HS-27A (cell line): ENCODE results near the gene SPATC1L.
"Not testable (repeated sequence)": the region's sequence is repeated elsewhere in the genome, so short reads cannot be mapped to it uniquely, and the experiment has no call there.

Experiments
- DNase-seq: peaks from one replicate; pipeline ENCODE4 v3.0.0-alpha.2; 2012; ENCODE audit warnings: low read depth, missing footprints

The SPATC1L gene

DNA sequence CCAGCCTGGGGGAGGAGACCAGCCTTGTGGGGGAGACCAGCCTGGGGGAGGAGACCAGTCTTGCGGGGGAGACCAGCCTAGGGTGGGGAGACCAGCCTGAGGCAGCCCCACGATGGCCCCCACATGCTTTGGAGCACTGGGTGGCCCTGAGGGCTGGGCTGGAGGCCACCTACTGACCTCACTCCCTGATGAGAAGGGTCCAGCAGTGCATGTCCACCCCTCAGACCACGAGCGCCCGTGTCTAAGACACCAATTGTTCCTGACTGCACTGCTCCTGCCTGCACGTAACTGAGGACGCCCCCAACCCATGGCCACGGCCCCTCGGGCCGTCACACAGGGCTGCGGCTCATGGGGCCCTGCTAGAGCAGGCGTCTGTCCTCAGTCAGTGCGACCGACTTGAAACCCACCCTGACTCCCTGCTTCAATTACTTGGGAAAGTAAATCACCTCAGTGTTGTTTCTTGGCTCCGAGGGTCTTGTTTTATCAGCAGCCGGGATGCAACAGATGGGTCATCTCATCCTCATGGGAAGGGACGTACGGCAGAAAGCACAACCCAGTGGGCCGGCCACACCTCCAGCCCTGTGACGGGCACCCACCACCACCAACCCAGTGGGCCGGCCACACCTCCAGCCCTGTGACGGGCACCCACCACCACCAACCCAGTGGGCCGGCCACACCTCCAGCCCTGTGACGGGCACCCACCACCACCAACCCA, at the start of gene SPATC1L:
Gene SPATC1L (minus strand): TSS at position 550 of the 715 bp plus-strand sequence. CDS start 1,643 bp downstream, outside the sequence.
- DNase-seq = peak; percentile 35

DNA sequence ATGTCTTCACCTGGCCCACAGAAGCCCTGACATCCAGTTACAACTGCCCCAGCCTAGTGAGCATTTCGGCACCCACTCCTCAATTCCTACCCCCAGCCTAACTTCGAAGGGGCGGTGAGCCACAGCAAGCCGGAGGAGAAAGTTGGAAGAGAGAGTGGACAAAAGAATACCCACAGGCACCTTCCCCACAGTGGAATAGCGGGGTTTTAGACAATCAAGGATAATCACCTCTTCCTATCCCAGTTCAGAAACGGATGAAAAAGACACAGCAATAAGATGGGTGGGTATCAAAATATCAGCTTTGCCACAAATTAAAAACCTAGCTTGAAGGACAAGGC, 45.6 kb upstream of the SPATC1L start:
- no peak for DNase-seq

DNA sequence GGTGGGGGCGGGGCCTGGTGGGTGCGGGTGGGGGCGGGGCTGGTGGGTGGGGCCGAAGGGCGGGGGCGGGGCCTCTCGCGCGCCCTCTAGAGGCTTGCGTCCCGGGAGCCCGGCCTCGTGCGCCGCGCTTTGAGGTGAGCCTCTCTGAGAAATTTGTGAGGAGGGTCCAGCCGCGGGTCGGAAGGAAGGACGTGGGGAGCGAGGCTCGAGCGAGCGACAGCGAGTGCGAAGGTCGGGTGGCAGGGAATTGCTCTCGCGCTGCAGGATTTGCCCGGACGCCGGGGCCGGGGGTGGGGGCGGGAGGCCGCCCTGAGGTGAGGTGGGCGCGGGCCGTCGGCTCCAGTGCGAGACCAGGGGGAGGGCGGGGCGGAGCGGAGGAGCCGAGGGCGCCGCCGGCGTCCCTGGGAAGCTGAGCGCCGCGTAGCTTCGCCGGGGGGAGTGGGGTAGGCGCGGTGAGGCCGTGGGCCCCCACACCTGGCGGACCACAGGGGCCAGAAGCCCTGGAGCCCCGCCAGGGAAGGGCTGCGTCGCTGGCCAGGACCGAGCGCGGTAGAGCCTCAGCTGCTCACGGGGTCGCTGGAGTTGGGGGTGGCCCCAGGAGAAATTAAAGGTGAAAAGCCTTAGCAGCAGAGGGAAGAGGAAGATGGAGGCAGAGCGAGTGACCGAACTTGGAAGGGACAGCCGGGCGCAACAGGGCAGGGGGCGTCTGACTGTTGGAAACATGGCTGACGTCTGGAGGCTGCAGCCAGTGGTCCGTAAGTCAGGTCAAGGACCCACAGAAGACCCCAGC, 45.1 kb upstream of the SPATC1L start:
- DNase-seq = no peak

DNA sequence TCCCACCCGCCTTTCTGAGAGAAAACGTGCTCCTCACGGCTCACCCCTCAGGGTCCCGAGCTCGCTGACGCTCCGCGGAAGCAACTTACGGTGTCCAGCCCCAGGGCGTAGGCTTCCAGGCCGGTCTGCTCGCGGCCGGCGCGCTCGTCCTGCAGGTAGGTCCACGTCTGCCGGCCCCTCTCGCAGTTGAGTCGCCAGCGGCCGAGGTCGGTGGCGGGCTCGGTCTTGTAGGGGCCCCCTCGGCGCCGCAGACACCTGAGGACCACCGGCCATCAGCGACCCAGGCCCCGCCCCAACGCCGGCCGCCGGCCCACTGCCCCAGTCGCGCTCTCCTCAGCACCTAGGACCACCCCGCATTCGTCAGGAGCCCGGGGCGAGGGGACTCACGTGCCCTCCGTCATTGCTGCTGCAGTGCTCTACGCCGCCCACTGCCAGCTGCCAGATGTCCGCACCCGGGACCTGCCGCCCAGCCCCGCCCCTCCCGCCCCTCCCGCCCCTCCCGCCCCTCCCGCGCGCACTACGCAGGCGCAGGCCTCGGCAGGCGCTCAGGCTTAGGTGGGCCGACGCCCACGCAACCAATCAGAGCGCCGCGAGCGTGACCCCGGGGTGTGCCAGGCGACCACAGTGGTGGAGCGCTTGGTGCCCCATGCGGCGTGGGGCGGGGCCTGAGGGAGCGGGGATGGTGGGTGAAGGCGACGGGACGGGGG, 44.2 kb upstream of the SPATC1L start, which contains the start of gene LSS:
Gene LSS (minus strand): TSS at position 430 of the 707 bp plus-strand sequence. CDS start 29 bp downstream, at position 401.
- DNase-seq = peak; percentile 92

DNA sequence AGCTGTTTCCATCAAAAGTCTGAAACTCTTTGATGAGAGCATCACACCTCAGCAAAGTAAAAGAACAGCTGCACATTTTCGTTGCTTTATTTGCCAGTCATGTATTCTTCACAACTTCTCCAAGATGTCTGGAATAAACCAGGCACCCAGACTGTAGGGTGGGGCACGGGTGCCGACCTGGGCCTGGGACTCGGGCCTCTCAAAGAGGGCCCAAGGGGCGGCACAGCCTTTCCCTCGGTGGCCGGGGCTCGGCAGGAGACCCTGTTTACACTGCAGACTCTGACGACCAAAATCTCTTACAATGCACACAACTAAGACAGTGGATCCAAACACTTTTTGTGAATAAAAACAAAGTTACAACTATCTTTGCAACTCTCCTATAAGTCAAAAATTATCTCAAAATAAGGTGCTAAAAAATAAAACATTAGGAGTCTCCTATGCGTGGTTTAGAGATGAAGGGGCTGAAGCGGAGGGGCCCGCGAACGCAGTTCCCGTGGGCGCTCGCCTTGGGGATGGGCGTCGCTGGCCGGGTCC, 43.6 kb upstream of the SPATC1L start:
- no peak for DNase-seq

DNA sequence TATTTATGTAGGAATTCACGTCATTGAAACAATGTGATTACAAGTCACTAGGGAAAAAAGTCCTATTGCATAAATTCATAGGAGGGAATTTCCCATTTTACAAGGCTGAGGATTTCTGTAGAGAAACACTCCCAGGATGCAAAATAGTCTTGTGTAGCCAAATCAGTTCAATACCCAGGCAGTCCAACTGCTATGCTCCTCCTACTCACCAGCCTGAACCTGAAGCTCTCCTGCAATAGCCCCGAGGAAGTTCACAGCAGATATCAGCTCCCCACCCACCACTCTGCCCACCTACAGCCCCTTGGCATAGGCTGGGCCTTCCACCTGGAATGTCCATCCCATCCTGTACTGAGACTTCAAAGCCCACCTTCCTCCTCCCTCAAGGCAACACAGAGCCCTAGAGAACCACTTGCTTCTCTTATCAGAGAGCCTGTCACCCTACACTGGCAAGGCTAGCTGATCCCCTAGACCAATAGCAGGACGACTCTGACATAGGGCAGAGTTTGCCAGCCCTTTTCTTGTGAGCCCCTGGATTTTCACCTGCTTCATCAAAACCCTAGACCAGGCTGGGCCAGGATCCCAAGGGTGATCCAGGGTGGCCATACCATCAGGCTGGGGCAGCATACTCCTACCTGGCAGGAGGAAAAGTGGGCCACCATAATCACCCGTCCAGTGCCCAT, 42.8 kb upstream of the SPATC1L start:
- no peak for DNase-seq

DNA sequence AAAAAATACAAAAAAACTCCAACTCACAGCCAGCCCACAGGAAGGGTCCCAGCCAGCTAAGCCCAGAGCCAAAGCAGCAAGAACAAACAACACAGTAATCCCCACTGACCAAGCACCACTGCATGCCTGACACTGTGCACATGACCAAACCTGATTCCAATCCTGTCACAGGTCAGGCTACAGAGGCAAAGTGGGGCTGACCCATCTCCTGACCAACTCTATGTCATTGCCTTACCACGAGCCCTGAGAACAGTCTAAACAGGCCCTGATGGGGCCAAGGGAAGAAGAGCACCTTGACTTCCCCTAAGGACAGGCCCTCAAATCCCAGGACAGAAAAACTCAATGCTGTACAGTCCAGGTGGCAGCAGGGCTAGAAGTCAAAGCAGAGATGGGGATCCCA, 41.9 kb upstream of the SPATC1L start:
- no peak for DNase-seq

DNA sequence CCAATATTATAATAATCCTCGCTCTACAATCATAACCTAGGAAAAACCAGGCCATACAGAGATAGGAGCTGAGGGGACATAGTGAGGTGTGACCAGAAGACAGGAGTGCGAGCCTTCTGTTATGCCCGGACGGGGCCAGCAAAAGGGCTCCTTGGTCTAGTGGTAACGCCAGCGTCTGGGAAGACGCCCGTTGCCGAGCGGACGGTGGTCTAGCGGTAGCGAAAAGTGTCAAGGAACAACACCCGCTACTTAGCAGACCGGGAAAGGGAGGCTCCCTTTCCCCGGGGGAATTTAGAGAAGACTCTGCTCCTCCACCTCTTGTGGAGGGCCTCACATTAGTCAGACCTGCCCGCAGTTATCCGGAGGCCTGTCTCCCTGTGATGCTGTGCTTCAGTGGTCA, 39.4 kb upstream of the SPATC1L start:
- DNase-seq = not testable (repeated sequence)

DNA sequence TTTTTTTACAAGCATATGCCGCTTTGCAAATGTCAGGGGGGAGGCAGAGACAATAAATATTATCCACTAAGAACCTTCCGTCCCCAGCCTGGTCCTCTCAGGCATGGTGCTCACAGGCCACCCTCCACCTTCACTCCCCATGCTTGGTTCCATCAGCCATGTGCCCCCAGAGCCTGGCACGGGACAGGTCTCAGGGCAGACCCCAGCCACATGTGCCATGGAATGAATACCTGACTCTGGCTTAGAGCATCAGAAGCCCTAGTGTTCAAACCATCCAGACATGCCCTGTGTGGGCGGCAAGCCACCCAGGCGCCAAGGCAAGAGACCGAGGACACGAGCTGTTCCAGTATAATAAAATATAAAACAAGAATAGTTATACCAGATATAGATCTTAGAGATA, 39.0 kb upstream of the SPATC1L start:
- DNase-seq = no peak

DNA sequence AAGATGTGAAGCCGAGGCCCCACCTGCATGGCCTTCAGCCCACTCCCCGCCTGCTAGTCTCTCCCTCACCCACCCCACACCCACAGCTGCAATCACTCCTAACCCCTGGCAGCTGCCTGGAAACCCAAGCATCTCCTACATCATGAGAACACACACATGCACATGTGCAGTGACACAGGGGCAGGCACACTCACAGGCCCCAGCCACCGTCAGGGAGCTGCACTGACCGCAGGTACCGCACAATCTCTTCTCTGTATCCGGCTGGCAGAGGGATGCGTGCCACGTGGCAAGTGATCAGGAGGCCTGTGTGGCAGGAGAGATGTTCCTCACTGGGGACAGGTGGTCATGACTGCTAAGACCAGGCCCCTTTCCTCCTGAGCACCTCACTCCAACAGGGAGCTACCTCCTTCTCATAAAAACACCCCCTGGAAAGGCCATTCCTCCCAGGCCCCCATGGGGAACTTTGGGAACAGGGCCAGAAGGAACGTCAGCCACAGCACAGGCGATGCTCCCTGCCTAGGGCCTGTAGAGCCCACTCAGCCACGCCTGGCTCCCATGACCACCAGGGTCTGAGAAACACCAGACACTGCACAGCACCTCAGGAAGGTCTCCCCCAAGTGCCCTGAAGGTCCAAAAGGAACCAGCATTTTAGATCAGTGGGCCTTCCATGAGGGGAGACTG, 38.3 kb upstream of the SPATC1L start:
- DNase-seq = no peak

DNA sequence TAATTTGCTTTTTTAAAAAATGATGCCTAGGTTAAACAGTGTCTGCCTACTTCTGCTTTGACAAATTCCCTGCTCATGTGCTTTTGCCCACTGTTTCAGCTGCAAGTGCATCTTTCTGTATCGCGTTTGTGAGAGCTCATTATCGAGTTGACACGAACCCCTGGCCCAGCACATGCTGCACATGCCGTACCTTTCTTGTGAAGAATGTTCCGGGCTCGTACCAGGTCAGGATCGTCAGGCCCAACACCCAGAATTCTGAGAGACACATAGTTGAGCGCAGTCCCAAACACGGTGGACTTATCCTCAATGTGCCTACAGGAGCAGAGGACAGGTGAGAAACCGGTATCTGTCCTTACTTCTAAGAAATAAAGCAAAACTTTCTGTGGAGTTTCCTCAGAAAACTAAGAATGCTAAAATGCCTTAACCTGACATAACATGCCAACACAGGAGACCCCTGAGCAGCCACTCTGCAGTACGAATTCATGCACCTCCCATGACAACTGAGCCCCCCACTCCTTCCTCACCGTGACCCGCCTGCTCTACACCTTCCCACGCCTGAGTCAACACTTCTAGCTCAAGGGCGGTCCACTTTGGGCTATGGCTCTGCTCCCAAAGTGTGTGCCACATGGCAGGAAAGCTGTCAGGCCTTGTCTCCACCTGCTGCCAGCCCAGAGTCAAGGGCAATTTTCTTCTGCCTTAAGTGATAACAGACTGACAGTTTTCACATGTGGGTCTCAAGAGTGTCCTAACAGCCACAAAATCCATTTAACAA, 37.6 kb upstream of the SPATC1L start:
- DNase-seq = no peak

DNA sequence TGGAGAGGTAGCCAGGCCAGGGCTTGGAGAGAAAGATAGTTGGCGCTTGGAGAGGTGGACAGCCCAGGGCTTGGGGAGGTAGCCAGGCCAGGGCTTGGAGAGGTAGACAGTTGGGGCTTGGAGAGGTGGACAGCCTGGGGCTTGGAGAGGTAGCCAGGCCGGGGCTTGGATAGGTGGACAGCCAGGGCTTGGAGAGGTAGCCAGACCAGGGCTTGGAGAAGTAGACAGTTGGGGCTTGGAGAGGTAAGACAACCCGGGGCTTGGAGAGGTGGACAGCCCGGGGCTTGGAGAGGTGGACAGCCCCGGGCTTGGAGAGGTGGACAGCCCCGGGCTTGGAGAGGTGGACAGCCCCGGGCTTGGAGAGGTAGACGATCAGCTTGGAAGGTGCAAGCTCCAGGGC, 36.6 kb upstream of the SPATC1L start:
- DNase-seq = no peak

DNA sequence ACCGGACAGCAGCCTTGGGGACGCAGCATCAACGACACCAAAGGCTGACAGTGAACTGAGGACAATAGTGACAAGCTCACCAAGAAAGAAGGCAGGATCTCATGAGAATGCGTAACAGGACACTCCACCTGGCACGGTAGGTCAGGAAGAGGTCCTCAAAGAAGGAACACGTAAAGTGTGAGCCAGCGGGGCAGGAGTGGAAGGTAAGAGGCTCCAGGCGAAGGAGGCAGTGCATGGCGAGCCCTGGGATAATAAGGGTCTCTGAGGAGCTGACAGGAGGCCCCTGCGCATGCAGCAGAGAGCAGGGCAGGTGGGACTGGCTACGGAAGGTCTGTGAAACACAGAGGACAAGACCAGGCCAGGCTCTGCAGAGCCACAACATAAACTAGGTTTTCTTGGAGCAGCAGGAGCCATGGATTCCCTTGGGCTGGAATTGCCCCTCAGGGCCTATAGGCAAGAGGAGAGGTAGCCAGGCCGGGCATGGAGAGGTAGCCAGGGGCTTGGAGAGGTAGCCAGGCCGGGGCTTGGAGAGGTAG, 36.1 kb upstream of the SPATC1L start:
- DNase-seq = no peak

DNA sequence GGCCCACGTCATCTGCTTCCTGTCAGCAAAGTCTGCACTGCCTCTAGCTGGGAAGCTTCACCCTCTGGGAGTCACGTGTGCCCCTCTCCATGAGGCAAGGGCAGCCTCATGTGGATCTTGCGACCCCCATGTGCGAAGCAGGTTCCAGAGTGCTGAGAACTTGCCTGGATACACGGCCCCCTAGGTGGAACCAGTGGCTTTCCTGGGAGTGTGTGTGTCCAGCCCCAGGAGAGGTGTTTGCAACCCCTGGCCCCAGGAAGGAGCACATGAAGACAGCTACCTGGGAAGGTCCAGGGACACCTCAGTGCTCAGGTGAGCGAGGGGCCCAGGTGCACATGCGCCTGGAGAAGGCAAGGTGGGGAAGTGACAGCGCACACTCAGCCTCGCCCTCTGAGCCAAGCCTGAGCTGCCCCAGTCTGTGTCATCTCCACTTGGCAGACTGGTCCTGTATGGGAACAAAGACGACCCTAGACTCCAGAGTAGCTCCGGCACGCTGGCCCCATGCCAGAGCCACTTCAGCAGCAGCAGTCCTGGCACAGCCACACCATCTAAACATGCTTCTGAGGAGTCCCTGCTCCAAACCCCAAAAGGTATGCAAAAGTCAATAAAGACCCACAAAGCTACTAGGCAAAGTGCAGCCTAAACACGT, 35.5 kb upstream of the SPATC1L start:
- no peak for DNase-seq

DNA sequence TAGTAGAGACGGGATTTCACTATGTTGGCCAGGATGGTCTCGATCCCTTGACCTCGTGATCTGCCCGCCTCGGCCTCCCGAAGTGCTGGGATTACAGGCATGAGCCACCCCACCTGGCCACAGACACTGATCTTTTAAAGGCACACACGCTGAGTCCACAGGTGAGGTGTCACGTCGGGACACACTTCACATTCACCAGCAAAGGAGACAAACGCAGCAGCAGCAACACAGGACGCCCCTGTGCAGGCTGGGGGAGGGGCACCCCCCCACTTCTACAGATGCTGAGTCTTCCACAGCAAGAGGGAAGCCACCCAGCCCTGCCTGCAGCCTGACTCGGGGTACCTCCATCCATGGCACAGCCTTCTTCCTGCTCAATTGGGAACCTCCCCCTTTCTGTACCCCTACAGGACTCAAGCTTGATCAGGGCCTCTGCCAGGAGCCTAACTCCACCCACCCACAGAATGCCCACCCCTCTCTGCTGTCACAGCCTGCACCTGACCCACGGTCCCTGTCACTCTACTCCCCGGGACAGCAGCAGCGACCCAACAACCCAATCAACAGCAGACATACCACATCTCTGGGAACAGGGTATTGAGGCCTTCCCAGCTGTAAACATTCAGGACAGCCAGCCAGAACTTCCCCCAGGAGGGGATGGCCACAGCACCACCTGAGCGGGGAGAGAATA, 34.8 kb upstream of the SPATC1L start:
- DNase-seq = no peak

DNA sequence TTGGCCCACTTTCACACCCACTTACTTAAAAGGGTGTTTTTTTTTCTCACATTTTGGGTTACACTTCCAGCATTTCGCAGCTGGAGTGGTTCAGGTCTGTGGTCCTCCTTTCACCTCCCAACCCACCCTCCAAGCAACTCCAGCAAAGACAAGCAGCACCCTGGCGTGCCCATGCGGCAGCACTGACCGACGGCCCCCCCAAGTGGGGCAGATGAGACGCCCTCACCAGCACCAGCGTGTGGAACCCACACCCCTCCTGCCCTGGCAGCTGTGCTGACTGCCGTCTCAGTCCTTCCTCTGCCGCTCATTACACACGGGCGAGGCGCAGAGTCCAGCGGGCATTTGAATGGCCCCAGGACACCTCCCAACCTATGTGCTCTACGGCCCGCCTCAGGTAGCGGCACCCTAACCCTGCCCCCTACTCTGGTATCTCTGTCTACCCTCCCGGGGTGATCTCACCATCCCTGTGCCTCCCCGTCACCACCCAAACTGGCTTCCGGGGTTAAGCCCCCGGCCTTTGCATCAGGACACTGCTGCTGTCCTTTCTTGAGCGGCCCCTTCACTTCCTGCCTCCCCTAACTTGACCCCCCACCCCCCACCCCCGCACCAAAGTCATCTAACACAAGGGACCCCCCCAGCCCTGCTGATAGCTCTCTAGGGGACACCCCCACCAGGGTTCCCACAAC, 33.4 kb upstream of the SPATC1L start:
- no peak for DNase-seq

DNA sequence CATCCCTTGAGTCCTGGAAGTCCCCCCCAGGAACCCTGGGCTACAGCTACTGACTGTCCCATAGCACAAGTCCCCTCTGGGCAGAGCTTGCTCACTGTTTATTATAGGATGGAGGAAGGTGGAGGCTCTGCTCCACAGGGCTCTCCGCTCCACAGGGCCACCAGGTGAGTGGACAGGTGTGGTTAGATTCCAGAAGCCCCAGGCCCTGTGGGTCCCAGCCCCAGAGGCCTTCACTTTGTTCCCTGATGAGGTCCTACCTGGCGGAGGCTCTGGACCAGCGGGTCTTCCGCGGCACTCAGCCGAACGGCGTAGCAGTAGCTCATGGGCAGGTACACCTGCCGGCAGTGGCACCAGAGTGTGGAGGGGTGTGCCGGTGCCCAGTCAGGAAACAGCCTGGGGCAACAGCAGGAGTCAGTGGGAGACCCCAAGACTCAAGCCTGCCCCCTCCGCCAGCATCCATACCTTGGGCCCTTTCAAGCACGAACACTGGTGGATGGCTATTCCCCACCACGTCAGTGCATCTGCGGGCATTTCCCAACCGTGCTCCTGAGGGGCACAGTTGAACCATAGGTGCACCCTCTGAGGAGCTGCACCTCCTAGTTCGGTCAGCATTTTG, 32.0 kb upstream of the SPATC1L start:
- DNase-seq = no peak

DNA sequence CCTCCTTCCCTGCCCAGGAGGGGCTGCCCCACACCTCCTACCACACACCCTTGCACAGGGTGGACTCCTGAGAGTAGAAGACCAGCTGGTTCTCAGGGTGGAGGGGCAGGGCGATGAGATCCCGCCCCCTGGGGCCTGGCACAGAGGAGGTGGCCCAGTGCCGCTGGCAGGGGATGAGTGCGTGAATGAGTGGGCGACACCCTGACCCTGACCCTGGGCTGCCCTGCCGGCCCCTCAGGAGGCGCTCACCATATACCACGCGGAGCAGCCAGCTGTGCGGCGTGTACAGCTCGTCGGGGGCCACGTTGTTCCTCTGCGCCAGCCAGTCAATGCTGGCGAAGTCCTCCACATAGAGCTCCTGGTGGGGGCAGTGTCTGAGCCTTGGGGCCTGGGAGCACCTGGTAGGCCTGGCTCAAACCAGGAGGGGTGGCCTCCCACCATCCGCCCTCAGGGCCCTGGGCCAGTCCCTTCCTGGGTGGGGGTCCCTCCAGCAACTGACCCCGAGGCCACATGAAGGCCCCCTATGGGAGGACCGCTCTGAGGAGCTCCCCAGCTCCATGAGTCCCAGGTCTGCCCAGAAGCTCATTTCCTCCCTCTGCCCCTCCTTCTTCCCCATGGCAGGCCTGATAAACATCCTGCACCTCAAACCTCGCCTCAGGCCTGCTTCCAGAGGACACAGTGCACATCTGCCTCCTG, 31.3 kb upstream of the SPATC1L start:
- DNase-seq = no peak
